Measurements from ENCODE around the gene ANKRD28.

DNA sequence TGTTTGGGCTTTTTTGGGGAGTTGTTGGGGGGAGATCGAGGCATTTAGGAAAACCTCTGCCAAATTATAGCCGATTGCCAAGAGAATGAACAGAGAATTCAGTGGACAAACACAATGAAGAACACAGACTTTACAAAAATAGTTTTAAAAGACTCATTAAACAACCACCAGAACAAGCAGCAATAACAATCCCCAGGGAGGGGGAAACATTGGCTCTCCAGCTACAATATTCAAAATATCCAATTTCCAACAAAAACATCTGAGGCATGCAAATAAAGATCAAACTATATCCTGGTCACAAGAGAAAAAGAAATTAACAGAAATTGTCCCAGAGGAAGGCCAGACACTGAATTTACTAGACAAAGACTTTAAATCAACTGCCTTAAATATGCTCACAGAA is 24.5 kb upstream of the ANKRD28 start:
- TF ChIP-seq, protein P1, sequence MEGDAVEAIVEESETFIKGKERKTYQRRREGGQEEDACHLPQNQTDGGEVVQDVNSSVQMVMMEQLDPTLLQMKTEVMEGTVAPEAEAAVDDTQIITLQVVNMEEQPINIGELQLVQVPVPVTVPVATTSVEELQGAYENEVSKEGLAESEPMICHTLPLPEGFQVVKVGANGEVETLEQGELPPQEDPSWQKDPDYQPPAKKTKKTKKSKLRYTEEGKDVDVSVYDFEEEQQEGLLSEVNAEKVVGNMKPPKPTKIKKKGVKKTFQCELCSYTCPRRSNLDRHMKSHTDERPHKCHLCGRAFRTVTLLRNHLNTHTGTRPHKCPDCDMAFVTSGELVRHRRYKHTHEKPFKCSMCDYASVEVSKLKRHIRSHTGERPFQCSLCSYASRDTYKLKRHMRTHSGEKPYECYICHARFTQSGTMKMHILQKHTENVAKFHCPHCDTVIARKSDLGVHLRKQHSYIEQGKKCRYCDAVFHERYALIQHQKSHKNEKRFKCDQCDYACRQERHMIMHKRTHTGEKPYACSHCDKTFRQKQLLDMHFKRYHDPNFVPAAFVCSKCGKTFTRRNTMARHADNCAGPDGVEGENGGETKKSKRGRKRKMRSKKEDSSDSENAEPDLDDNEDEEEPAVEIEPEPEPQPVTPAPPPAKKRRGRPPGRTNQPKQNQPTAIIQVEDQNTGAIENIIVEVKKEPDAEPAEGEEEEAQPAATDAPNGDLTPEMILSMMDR (conservative IDR thresholded peaks at IDR 0.05; ENCODE audit: low read length) = no peak
- no peak for TF ChIP-seq EZH2phosphoT487 (IDR thresholded peaks at IDR 0.05; ENCODE audit: borderline replicate concordance, low read depth, low read length)
